ENCODE results near the gene PARG.
"Not testable (repeated sequence)": the region's sequence is repeated elsewhere in the genome, so short reads cannot be mapped to it uniquely, and the experiment has no call there.

PARG gene

DNA sequence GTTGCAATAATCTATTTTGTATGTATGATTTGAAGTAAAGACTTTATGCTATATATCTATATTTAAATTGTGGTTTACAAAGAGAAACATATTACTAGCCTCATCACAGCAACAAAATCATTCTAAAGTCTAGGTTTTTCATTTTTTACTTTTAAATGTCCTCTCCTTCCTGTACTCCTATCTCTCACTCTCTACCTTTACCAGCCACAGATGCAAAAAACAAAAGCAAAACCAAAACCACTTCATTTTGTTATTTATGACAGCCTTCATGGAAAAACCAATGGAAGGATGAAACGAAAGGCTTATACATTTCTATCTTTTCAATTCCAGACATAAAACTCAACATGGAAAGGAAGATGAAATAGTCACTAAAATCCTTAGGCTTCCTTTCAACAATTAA is 31.5 kb downstream of the PARG start:
- not testable (repeated sequence) for DNase-seq (ENCODE audit: extremely low read depth, low read depth); H3K4me3 ChIP-seq (replicated peaks; ENCODE audit: low read depth, low read length)

DNA sequence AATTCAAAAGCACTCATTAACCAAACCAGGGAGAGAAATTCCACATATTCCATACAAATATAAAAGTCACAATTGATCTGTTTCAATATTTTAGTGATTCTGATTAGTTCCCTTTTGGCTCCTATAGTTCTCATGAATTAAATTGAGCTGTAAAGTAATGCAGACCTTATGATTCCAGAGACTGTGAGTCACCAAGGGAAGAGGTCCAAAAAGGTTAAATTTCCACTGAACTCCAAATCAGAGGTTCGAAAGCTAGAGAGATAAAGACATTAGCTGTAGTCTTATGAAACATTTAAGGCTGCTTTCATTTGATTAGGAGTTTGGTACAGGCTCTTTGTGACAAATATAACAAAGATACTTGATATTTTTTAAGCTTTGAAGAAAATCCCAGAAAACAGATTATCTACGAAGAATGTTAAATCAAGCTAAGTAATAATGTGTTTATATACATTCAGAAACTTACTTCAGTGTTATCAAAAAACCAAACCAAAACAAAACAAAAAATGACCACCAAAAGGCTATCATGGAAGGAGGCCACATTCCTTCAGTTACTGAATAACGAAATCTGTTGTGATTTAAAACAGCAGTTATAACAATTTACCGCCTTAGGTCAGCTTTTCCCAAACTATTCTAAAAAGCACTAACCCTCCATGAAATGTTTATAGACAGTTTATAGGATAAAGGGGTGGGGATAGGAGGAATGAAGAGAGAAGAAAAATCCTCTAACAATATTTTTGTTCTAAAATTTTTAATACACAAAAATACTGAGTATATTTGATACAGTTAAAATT is 33.3 kb downstream of the PARG start:
- H3K4me3 ChIP-seq (replicated peaks; ENCODE audit: low read depth, low read length); DNase-seq (ENCODE audit: extremely low read depth, low read depth): not testable (repeated sequence)

DNA sequence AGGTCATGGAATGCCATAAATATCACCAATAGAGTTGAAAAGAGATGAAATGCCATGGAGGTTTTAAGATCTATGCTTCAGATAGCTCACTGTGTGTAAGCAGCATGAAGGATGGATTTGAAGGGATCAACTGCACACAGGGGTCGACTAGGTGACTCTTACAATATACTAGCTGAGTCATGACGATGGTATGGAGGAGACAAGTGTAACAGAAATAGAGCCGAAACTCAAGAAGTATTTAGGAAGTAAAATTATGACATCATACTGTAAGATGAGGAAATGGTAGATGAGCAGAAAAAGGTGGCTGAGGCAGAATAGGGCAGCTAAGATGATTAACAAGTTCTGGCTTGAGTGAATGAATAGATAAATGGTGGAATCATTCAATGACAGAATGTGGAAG is 38.0 kb downstream of the PARG start:
- not testable (repeated sequence) for H3K4me3 ChIP-seq (replicated peaks; ENCODE audit: low read depth, low read length); DNase-seq (ENCODE audit: extremely low read depth, low read depth)

DNA sequence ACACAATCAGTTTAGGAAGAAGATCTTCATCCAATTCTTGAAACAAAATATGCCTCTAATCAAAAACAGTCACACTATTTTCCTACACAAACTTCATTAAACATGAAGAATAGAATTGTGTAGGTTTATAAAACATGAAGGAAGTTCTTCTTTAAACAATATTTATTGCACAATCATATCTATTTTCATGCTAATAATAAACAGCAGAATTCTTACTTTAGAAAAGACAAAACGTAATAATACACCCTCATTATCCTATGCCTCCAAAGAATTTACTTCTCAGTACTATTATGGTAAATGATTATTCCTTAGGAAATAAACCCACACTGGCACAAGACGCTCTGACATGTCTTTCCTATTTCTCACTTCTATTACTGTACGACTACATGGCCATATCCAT is 41.4 kb downstream of the PARG start:
- H3K4me3 ChIP-seq (replicated peaks; ENCODE audit: low read depth, low read length); DNase-seq (ENCODE audit: extremely low read depth, low read depth): not testable (repeated sequence)

DNA sequence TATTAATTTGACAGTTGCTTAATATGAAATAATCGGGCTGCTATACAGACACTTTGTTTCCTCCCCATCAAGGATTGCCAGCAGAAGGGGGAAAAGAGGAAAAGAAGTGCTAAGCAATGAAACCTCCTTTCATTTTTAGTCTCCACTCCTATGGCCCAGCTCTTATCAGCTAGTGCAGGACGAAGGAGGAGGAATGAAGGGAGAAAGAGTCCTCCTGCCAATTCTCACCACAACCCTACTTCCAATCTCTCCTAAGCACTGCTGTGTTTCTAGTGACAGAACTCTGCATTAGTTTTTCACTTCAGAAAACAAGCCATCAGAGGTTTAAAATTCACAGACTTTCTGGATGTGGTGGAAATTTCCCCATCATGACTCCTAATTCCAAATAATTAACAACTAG is 41.8 kb downstream of the PARG start:
- H3K4me3 ChIP-seq (replicated peaks; ENCODE audit: low read depth, low read length); DNase-seq (ENCODE audit: extremely low read depth, low read depth): not testable (repeated sequence)

DNA sequence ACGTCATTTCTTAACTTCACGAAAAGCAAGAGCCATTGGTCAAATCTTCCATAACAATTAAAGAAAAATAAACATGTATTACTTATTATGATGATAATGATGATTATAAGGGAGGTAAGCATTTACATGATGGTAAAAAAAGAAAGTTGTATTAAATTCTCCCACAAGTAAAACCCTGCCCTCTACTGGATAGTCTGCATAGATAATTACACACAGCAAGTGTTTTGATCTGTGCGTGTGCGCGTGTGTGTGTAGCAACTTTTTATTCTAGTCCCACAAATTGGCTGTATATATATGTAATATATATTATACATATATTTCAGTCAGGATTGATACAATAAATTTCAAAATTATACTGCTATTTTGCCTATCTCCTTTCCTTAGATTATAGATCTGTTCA is 51.8 kb downstream of the PARG start:
- DNase-seq (ENCODE audit: extremely low read depth, low read depth): not testable (repeated sequence)

DNA sequence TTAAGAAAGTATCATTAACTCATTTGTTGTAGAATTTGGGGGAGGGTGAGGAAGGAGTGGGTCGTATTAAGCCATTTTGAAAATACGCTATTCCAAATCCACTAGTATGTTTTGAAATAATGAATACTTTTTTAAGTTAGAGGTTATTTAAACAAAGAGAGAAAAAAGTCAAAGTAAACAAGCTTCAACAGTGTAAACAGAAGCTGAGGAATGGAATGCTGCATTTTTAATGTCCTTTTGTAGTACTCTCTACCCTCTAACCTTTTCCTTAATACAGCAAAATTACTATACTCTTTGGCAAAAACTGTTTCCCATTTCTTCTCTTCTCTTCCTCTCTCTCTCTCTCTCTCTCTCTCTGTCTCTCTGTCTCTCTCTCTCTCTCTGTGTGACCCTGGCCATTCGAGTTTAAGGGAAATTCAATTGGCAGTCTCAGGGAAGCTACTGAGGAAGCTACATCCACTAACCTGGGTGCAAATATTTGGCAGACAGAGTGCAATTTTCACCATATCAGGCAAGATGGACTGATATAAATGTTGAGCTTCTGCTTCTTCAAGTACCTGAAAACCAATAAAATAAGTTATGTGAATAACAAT is 57.0 kb downstream of the PARG start:
- DNase-seq (ENCODE audit: extremely low read depth, low read depth); H3K4me3 ChIP-seq (replicated peaks; ENCODE audit: low read depth, low read length): not testable (repeated sequence)

More for the DNA sequence above, 51.8 kb downstream of the PARG start:
- not testable (repeated sequence) for H3K4me3 ChIP-seq (replicated peaks; ENCODE audit: low read depth, low read length)

DNA sequence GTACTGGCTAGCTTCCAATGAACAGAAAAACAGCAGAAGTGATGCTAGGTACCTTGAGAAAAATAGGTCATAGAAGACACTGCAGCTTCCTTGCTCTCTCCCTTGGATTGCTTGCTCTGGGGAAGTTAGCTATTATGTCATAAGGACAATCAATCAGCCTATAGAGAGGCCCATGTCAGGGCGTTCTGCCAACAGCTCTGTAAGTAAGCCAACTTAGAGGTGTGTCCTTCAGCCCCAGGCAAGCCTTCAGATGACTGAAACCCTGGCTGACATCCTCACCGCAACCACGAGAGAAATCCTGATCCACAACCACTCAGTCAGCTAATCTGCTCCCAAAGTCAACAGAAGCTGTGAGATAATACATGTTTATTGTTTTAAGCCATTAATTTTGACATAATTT is 58.0 kb downstream of the PARG start:
- not testable (repeated sequence) for H3K4me3 ChIP-seq (replicated peaks; ENCODE audit: low read depth, low read length); DNase-seq (ENCODE audit: extremely low read depth, low read depth)

DNA sequence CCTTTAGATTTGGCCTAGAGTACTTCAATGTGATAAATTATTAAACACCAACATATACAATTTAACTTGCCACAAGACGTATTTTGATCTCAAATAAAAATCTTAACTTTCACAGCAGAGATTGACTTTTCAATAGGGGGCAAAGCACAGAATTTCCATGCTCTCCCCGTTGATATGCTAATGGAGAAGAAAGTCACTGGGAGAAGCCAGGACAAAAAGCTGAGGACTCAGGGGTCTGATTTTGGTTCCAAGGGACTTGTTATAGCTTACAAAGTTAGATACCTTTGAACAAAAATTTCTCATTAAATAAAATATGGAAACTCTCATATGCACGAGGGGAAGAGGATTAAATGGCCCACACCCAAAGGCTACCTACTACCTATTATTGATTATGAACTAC is 59.5 kb downstream of the PARG start:
- not testable (repeated sequence) for DNase-seq (ENCODE audit: extremely low read depth, low read depth)

DNA sequence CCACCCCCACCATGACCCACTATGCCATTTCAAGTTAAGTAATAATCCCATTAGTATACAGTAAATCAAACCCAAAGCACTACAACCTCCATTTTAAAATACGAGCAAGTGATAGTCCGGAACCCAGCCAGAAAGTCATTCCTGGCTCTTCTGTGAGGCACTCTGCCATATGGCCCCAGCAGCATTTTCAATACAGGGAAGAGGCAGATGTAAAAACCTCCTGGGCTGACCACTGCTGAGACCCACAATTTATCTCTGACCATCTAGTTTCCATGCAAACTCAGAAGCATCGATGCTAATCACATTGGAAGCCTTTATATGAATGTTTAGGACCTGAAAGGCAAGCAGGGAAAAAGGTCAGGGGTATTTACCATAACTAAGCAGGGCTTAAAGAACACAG is 69.1 kb downstream of the PARG start:
- H3K4me3 ChIP-seq (replicated peaks; ENCODE audit: low read depth, low read length); DNase-seq (ENCODE audit: extremely low read depth, low read depth): not testable (repeated sequence)

More for the DNA sequence above, 59.5 kb downstream of the PARG start:
- H3K4me3 ChIP-seq (replicated peaks; ENCODE audit: low read depth, low read length): not testable (repeated sequence)

DNA sequence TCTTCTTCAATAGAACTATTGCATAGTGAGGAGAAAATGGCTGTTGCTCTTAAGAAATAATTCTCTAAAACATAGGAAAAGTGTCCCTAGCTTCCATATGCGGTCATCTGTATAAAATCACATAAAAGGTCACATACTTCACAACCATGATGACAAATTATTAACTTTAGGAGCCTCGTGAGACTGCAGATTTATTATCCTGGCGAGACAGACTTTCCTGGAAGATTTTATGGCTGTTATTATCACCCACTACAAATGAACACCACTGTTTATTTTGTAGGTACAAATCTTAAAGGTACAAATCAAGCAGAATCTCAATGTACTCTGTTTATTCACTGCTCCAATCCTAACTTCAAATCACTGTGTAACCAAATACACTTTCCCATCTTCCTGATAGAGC is 70.4 kb downstream of the PARG start:
- not testable (repeated sequence) for H3K4me3 ChIP-seq (replicated peaks; ENCODE audit: low read depth, low read length); DNase-seq (ENCODE audit: extremely low read depth, low read depth)

DNA sequence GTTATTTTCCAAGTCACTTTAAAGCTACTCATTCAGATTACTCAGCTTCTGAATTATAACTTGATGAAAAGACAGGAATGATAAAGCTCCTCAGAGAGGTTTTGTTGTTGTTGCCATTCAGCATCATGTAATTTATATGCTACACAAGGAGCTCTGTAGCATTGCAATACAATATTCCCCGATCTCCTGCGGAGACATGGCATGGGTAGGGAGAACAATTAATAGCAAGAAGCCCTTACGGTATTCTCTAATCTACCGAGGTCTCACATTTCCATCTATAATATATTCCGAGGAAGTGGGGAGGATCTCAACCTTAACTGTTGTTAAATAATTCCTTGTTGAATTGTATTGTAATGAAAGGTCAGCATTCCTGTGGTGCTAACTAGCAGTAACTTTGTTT is 81.9 kb downstream of the PARG start:
- DNase-seq (ENCODE audit: extremely low read depth, low read depth); H3K4me3 ChIP-seq (replicated peaks; ENCODE audit: low read depth, low read length): not testable (repeated sequence)

DNA sequence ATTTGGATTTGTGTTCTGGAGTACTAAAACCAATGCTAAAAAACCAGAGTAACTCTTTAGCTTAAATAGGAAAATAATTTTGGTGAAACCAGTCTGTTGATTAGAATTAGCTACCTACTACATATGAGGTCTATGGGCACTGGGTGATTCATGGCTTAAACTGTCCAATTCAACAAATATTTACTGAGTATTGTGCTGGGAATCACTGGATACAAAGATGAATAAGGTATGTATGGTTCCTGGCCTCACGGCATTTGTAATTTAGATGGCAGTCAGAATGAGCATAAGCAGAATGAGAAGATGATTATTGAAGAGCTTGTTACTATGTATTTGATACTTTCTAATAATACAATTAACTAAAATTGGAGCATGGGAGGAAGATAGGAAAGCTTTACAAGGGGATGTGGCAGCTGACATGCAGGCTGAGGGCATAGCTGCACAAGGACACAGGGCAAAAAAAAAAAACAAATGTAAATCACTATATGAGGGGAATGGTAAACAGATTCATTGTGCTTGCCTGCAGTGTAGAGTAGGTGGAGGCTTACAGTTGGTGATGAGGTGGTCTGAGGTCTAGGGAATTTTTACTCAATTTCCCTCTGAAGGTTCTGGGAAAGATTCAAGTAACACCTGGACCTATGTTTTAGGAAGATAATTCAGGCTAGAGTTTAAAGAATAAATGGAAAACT is 83.0 kb downstream of the PARG start:
- not testable (repeated sequence) for H3K4me3 ChIP-seq (replicated peaks; ENCODE audit: low read depth, low read length); DNase-seq (ENCODE audit: extremely low read depth, low read depth)

DNA sequence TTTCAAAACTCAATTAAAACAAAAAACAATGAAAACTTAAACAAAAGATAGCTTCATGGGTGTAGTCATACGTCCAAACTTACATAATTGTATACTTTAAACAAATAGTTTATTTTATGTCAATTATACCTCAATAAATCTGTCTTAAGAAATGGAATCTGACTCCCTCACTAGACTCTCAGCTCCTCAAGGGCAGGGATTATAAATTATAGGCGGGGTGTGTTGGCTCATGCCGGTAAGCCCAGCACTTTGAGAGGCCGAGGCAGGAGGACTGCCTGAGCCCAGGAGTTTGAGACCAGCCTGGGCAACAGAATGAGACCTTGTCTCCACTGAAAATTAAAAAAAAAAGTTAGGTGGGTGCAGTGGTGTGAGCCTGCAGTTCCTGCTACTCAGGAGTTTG is 92.3 kb downstream of the PARG start:
- not testable (repeated sequence) for H3K4me3 ChIP-seq (replicated peaks; ENCODE audit: low read depth, low read length); DNase-seq (ENCODE audit: extremely low read depth, low read depth)
